ENCODE data around the gene PLOD2. TPM values are rescaled to one million over a fixed set of nuclear protein-coding genes. Genes with fewer than 3 reads are reported as not detected.

PLOD2 gene
- total and polyA plus RNA-seq, 2 of the 8 experiments (the other 6 are each of a cell fraction or from before 2014, with no cell fraction given), result 4.0 to 28.7 TPM

DNA sequence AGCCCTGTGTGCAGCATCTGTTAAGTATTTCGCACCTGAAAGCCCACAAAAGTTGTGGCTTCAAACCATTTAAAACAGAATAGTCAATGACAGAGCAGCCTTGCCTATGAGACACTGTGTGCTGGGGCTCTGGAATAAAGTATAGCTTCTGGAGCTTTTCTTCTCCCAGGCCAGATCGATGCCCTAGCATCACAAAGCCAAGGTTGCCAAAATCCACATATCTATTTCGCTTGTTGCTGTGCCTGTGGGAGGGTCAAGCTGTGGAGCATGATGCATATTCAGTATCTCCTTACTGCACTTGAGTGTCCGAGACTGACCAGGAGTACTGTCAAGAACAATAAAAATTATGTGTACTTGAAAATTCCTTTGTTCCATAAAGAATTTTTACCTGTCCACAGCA, 7.6 kb downstream of the PLOD2 start:
- FAIRE-seq (no peak), DNase-seq (ENCODE audit: low read depth in 1 of 2, low spot score in 2 of 2) (no peak)
- H3K9me3 ChIP-seq (ENCODE audit: insufficient read depth in 2 of 2, low read depth in 1 of 2, low read length in 1 of 2), result no peaks in the 10 kb centered on the region
- no peak overlapping the region for H3K4ac ChIP-seq (replicated peaks; ENCODE audit: insufficient read length, low read depth, low read length)
- H3K36me3 ChIP-seq (ENCODE audit: control insufficient read depth in 2 of 4, insufficient read depth in 4 of 4, low read length in 3 of 4), result no peaks in the 10 kb centered on the region
- no peak overlapping the region for H4K5ac ChIP-seq (ENCODE audit: insufficient read length, low read depth, low read length)
- WGBS, 2 experiments (ENCODE audit: extremely low coverage in 1 of 2, insufficient coverage in 1 of 2, insufficient read length in 1 of 2, insufficient replicate concordance in 2 of 2, low coverage in 1 of 2, low lambda C conversion rate in 2 of 2, missing lambda C conversion rate in 1 of 2), result 83% methylated on average over 4 of the region's 4 CpGs; no CpG with 5 or more reads in 1 of the 2 experiments
- peaks cover 0 to 10% (median 6%) of the 10 kb centered on the region in 4 experiments; a peak in 5 of 7 replicates for H3K4me1 ChIP-seq (replicated peaks in 1 of 4; ENCODE audit: control insufficient read depth in 3 of 4, insufficient read depth in 4 of 4, low read length in 3 of 4)
- H4K20me1 ChIP-seq (replicated peaks in 1 of 2; ENCODE audit: control insufficient read depth in 1 of 2, insufficient read depth in 2 of 2, low read length in 2 of 2), result no peaks in the 10 kb centered on the region
- ChIA-PET CTCF (ENCODE audit: partially characterized antibody) (interaction anchor here (0.7 kb wide), 1 partner anchor 36 kb away, joined by 4 read pairs; no protein-coding TSS in a partner anchor), POLR2A (ENCODE audit: partially characterized antibody) (interaction anchor here (0.9 kb wide), 1 partner anchor 9 kb away, joined by 4 read pairs; no protein-coding TSS in a partner anchor)
- H2AFZ ChIP-seq (ENCODE audit: low read length), result no peak overlapping the region
- H3K56ac ChIP-seq (replicated peaks; ENCODE audit: insufficient read length, low read depth, low read length), result no peak overlapping the region
- no peak overlapping the region for H2BK20ac ChIP-seq (ENCODE audit: low read length)
- no peaks in the 10 kb centered on the region; the same call in 1 of the 2 replicates for H3K79me1 ChIP-seq (ENCODE audit: low read depth, low read length)
- no peak overlapping the region for H3K18ac ChIP-seq (ENCODE audit: extremely low read depth, low read length)
- H3K9ac ChIP-seq (replicated peaks in 1 of 4; ENCODE audit: extremely low read depth in 1 of 4, low read depth in 3 of 4, low read length in 3 of 4), result no peak overlapping the region
- no peak overlapping the region for H3K27ac ChIP-seq (ENCODE audit: low read depth, low read length)
- peaks cover 0 to 74% of the 10 kb centered on the region in 2 experiments; a peak in 3 of 4 replicates for H3K79me2 ChIP-seq (ENCODE audit: control insufficient read depth in 1 of 2, insufficient read depth in 2 of 2, low read length in 2 of 2)
- no peak overlapping the region for H4K8ac ChIP-seq (ENCODE audit: extremely low read depth, insufficient read depth, low read length)
- H3K23me2 ChIP-seq (ENCODE audit: low read depth, low read length), result no peaks in the 10 kb centered on the region
- H2BK5ac ChIP-seq (ENCODE audit: low read depth, low read length), result no peak overlapping the region; the same call in 1 of the 2 replicates
- no peak overlapping the region for H3K4me3 ChIP-seq (ENCODE audit: extremely low read depth in 1 of 4, insufficient read depth in 2 of 4, low read depth in 3 of 4, low read length in 4 of 4)
- H4K91ac ChIP-seq (replicated peaks; ENCODE audit: insufficient read length, low read length), result no peak overlapping the region
- no peak overlapping the region; the same call in 1 of the 2 replicates for H2AK5ac ChIP-seq (ENCODE audit: low read depth, low read length)
- H2BK120ac ChIP-seq (replicated peaks; ENCODE audit: low read depth, low read length), result no peak overlapping the region
- H3K14ac ChIP-seq (ENCODE audit: insufficient read length), result no peak overlapping the region
- H2BK12ac ChIP-seq (ENCODE audit: low read depth, low read length), result no peak overlapping the region
- no peaks in the 10 kb centered on the region for H3K27me3 ChIP-seq (replicated peaks in 1 of 4; ENCODE audit: control insufficient read depth in 3 of 4, extremely low read depth in 1 of 4, insufficient read depth in 3 of 4, low read length in 3 of 4)
- no peak overlapping the region for H3K4me2 ChIP-seq (ENCODE audit: insufficient read depth in 1 of 2, low read depth in 2 of 2, low read length in 2 of 2)
- no peak overlapping the region for H3K23ac ChIP-seq (ENCODE audit: insufficient read length)
- no peak for TF ChIP-seq RXRA (IDR thresholded peaks at IDR 0.05; ENCODE audit: insufficient read depth, low read depth, low read length)
- H2BK15ac ChIP-seq (ENCODE audit: low read length), result no peak overlapping the region

Data from H1 (cell line).